Dermis blood vessel endothelial cell (primary cell): ENCODE results near the gene EPHA6. TPM values are rescaled to one million over a fixed set of nuclear protein-coding genes. Genes with fewer than 3 reads are reported as not detected.

Source experiments
- DNase-seq: peaks from one replicate; pipeline ENCODE4 v3.0.0; 2010
- total RNA-seq: library from RNA; depleted of rRNA; stranded (reverse); fragments of >200 nt; gene quantifications from 2 replicates; pipeline ENCODE4 v1.2.3, GENCODE V29; 2014

The EPHA6 gene
- total RNA-seq, 1 donor from 2014 or later: under 0.01 TPM

GRCh38 chr3:97713634-97714033 is 899.2 kb downstream of the EPHA6 start:
- no peak for DNase-seq

GRCh38 chr3:97719156-97719821 is 904.9 kb downstream of the EPHA6 start:
- peak; percentile 82 for DNase-seq

GRCh38 chr3:97720417-97720816 is 906.0 kb downstream of the EPHA6 start:
- no peak for DNase-seq

GRCh38 chr3:97721446-97721845 is 907.1 kb downstream of the EPHA6 start:
- DNase-seq: no peak

- DNase-seq: peak; percentile 6
Measured at GRCh38 chr3:97736928-97737327, 922.5 kb downstream of the EPHA6 start.

- DNase-seq: no peak
Measured at GRCh38 chr3:97738761-97739160, 924.4 kb downstream of the EPHA6 start.

- DNase-seq: no peak
Measured at GRCh38 chr3:97742036-97742435, 927.6 kb downstream of the EPHA6 start.

- no peak for DNase-seq
Measured at GRCh38 chr3:97744289-97744688, 929.9 kb downstream of the EPHA6 start.

- no peak for DNase-seq
Measured at GRCh38 chr3:97763586-97764406, 949.4 kb downstream of the EPHA6 start.

GRCh38 chr3:97764407-97765238 is 950.2 kb downstream of the EPHA6 start, which contains the start of gene ARL6:
Gene ARL6 (plus strand): TSS chr3:97764758. CDS start chr3:97768108, 3,350 bp downstream.
- DNase-seq: peak; percentile 77

GRCh38 chr3:97765336-97765735 is 950.9 kb downstream of the EPHA6 start:
- DNase-seq: no peak

GRCh38 chr3:97772926-97773325 is 958.5 kb downstream of the EPHA6 start:
- peak; percentile 29 for DNase-seq

- peak; percentile 12 for DNase-seq
Measured at GRCh38 chr3:97778152-97778551, 963.8 kb downstream of the EPHA6 start.

- peak; percentile 76 for DNase-seq
Measured at GRCh38 chr3:97793420-97794019, 979.1 kb downstream of the EPHA6 start.

GRCh38 chr3:97795951-97796350 is 981.6 kb downstream of the EPHA6 start:
- DNase-seq: no peak
